GM15510 (cell line): ENCODE results near the gene TMEM237.

Source experiments
- POLR2A ChIP-seq: IDR thresholded peaks from 3 replicates; pipeline ENCODE4 v1.6.1; 2011; ENCODE audit warnings: borderline replicate concordance; ENCODE audit not compliant: insufficient read length; ENCODE audit errors: extremely low read depth

Gene TMEM237

DNA sequence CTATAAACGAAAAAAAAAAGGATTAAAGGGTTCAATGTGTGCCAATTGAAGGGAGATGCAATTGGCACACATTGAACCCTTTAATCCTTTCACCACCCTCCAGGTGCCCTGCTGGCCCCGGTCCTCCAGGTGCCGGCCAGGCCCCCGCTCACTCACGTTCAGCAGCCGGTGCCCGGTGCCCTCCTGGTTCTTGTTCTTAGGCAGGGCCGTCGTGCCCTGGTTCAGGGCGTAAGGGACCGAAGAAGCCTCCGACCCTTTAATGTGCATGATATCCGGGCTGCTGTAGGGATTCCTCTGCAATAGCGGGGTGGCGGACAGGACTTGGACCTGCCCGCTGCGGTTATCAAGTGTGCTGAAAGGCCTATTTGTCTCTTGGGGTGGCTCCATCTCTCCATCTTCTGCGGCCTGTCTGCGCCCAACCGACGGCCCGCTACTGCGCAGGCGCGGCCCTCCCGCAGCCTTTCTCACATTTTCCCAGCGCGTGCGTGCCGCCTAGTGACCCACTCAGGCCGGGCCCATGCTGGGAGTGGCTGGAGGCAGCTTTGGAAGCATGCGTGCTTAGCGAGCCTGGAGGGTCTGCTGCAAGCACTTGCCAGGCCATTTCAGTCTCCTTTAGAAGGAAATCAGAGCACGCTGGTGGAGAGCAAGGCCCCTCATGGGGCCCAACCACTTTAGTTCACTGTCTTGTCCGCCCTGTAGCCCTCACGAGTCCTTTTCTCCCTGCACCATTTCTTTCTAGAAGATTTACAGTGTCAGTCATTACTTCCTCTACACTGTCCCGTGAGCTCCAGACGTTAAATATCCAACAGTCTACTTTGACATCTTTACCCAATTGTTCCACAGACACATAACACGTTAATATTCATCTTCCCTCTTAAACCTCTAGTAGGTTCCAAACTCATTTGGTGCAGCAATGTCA, 24.3 kb downstream of the TMEM237 start:
- no peak for TF ChIP-seq POLR2A

DNA sequence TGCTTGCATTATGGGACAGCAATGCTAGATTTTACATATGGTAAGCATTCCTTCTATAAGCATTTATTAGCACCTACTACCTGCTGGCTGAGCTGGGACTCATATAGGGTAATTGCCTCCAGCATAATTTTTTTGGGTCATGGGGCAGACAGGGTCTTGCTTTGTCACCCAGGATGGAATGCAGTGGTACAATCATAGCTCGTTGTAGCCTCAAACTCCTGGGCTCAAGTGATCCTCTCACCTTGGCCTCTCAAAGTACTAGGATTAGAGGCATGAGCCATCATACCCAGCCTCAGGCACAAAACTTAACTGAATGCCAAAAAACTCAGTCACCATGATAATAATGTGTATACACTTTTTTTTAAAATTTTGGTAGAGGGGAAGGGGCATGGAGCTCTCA, 35.3 kb downstream of the TMEM237 start:
- no peak for TF ChIP-seq POLR2A

DNA sequence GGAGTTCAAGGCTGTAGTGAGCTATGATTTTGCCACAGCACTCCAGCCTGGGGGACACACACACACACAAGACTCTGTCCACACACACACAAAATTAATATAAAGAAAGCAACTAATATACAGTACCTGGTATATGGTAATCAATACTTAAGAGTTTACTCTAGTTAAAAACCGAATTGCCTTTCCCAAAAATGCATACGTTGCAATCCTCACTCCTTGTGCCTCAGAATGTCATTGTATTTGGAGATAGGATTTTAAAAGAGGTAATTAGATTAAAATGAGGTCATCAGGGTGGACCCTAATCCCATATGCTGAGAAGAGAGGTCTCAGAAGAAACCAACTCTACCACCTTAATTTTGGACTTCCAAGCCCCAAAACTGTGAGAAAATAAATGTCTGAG, 35.7 kb downstream of the TMEM237 start:
- TF ChIP-seq POLR2A, result no peak

DNA sequence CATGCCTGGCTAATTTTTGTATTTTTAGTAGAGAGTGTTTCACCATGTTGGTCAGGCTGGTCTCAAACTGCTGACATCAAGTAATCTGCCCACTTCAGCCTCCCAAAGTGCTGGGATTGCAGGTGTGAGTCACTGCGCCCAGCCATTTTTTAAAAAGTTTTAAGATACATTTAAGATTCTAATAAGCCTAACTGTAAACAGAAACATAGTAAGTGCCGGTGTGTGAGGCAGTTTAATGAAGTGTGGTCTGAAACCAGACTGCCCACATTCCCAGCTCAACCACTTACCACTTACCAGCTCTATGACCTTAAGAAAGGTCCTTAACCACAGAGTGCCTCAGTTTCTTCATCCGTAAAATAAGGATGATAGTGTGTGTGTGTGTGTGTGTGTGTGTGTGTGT, 42.4 kb downstream of the TMEM237 start:
- no peak for TF ChIP-seq POLR2A

DNA sequence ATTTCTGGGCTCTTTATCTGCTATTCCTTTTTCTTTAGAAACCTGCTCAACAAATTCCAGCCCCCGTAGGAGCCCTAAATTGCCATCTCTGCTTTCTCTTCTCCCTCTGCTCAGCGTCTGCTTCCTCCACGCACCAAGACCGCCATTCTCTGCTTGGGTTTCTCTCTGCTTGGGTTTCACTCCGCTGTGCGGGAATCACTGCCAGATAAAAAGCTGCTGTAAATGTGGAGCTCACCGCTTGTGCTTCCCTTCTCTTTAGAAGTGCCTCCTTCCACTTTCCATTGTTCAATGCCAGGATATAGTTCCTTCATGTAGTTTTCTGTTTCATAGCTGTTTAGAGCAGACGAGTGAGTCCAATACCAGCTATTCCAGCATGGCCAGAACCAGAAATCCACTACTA, 45.9 kb downstream of the TMEM237 start:
- TF ChIP-seq POLR2A, result no peak

DNA sequence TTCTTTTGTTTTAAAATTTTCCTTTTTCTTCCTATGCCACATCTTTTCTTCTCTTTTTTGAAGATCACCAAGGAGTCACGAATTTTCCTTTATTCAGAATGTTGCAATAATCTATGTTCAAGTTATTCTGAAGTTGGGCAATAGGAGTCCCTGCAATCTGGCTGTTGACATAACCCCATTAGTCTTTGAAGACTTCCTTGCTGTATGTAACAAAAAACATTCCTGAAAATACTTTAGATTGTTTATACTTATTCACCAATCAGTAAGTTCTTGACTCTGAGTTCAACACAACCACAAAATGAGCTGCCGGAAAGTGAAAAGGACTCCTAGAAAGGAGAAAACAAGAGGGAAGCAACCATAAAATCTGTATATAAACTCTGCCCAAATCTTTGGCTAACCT, 62.8 kb downstream of the TMEM237 start:
- TF ChIP-seq POLR2A, result no peak

DNA sequence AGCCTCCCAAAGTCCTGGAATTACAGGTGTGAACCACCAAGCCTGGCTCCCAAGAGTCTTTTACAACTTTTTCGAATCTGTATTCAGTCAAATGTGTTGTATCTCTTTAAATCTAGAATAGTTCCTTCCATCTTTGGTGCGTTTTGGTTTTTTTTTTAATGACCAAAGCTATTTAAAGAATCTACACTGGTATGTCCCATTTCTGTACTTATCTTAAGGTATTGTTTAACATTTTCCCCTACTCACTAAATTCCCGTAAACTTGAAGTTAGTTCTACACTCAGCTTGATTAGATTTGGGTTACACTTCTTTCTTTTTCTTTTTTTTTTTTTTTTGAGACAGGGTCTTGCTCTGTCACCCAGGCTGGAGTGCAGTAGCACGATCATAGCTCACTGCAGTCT, 63.8 kb downstream of the TMEM237 start:
- TF ChIP-seq POLR2A, result no peak

DNA sequence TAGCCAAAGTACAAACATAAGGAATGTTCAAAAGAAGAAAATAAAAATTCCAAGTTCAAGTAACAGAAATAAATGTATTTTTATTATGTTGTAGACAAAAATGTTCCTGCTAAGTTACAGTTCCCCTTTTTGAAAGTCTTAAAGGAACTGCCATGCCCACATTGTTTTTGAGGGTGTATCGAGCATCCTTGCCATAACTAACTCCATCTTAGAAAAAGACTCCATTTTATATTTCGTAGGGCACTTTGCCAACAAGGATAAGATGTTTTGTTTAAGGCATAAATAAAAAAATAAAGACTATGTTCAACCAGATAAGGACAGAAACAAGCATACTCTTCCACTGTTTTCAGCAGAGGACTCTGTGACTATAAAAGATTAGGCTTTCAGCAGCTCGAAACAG, 67.3 kb downstream of the TMEM237 start:
- TF ChIP-seq POLR2A, result no peak

DNA sequence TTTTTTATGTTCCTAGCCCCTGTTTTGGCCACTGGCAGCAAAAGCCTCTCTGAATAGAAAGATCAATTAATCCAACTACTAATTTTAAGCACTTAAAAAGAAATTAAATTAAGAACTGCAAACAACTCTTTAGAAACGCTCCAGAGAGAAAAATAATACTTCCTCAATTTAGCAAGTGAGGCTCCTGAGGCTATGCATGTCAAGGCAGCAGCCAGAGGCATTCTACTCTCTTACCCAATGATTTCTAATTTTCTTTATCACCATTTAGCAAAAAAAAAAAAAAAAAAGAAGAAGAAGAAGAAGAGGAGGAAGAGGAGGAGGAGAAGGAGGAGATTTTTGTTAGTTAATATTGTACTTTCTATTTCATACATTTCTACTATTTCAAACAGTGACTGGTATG, 68.5 kb downstream of the TMEM237 start:
- no peak for TF ChIP-seq POLR2A

DNA sequence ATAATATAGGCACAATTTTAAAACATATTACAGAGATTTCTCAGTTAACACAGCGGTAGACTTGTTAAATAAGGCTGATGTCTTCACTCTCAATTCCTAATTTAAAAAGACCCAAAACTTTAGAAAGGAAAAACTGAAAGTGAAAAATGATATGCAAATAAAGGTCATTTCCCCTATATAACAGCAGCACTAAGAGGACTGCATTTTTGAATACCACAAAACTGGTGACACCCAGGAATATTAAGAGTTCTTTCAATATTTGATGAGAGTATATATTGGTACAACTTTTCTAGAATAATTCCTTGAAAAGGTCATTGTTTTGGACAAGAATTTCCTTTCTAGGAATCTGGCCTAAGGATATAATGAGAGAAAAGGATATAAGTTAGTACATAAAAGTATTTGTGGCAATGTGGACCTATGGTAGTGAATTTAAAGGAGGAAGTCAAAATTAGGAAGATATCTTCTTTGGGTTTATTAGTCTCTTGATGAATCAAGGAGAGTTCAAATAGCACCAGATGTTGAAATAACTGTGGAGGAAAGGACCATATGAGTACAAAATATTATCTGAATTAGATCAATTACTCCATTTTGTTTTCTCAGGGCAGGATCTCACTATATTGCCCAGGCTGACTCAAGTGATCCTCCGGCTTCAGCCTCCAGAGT, 70.3 kb downstream of the TMEM237 start:
- no peak for TF ChIP-seq POLR2A
